T-helper 17 cell (primary cell): Measurements from ENCODE around the gene REC8. TPM values are rescaled to one million over a fixed set of nuclear protein-coding genes. Genes with fewer than 3 reads are reported as not detected.

ENCODE experiments used
- ATAC-seq: fragments of 150-1000 bp; cut with Tn5 transposase; 2 replicates; pipeline ENCODE4 v1.10.0; 2021; ENCODE audit warnings: mild to moderate bottlenecking, moderate library complexity
- DNase-seq, 3 donors: peaks; one replicate each; pipeline versions ENCODE4 v3.0.0 to v3.0.0-alpha.2; 2020 to 2021
- H3K9me3 ChIP-seq: one replicate; pipeline ENCODE4 v1.7.0; 2013; ENCODE audit warnings: low read length, mild to moderate bottlenecking; ENCODE audit not compliant: control insufficient read depth, poor library complexity, severe bottlenecking
- H3K27ac Mint-ChIP-seq: one replicate; pipeline ENCODE4 v1.8.0; 2022; ENCODE audit warnings: mild to moderate bottlenecking, moderate library complexity, mixed read lengths
- H3K27me3 Mint-ChIP-seq: one replicate; pipeline ENCODE4 v1.8.0; 2022; ENCODE audit warnings: mixed read lengths
- H3K36me3 Mint-ChIP-seq: one replicate; pipeline ENCODE4 v1.8.0; 2022; ENCODE audit warnings: low read depth, mixed read lengths
- H3K4me1 Mint-ChIP-seq: one replicate; pipeline ENCODE4 v1.8.0; 2022; ENCODE audit warnings: mild to moderate bottlenecking, mixed read lengths
- H3K4me3 Mint-ChIP-seq: one replicate; pipeline ENCODE4 v1.8.0; 2022; ENCODE audit warnings: mild to moderate bottlenecking, moderate library complexity, mixed read lengths
- total RNA-seq, 4 donors: library from RNA in 2 of 4; stranded (reverse) in 2 of 4; gene quantifications; one replicate each; pipeline ENCODE4 v1.2.3 and lab custom pipeline; 2022 to 2026

The REC8 gene
- total RNA-seq, 2 donors from 2014 or later = 66.3 to 94.8 TPM

DNA sequence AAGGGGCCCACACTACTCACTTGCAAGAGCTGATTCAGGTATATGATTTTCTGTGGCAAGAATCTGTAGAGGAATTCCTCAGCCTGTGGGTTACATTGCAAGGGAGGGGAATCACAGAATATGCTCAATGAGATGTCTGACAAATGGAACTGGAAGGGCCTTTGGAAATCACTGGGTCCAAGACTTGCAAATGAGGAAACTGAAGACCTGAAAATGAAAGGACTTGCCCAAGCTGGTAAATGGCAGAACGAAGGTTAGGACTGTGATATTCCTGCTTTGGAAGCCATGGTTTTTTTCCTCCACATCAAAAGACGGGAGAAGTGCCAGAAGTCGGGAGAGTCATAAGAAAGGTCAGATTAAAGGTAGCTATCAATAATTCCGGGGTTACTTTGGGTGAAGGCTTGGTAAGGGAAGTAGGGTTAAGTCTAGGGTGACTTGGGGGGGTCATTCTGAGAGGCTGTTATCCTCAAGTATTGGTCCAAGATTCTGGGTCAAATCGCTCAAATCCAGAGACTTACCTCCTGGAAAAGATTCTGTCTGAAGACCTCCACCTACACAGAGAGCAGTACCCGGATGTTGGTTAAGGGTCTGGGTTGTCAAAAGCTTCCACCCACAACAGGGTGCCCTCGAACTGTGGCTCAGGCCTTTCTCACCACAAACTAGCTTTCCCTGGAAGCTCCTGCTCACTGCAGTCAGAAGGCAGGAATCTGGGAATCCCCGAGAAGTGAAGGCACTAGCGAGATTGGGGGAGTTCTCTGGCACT is 26.0 kb upstream of the REC8 start:
- H3K27me3 Mint-ChIP-seq = no peaks in the 10 kb centered on the region
- DNase-seq = no peak

DNA sequence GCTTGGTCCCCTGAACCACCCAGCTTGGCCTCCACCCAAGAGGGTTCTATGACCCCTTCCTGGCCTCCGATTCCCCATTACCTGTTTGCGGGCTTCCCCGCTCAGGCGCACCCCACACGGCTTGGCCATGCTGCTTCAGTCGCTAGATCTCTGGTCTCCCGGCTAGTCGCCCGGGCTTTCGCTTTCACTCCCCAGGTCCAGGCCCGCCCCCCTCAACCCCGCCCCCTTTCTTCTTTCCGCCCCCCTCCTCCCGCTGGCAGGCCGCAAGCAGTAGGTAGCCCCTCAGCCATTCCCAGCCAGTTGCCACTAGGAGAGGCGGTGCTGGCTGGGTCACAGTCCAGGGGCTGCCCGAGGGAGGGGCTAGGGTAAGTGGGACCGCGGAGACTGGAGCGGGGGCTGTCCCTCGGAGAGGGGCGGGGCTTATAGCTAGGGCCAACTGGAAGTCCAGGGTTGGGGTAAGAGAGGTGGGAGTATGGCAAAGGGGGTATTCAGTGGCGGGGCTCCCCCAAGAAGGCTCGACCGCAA is 25.4 kb upstream of the REC8 start, which contains the start of gene PSME2:
PSME2 (minus strand) TSS at position 158 of the 525 bp plus-strand sequence; CDS start at position 129, 29 bp downstream.
- peaks cover 2% of the 10 kb centered on the region for H3K36me3 Mint-ChIP-seq
- peak within 1 kb of the TSS; percentile 91 for H3K27ac Mint-ChIP-seq
- no peaks in the 10 kb centered on the region for H3K27me3 Mint-ChIP-seq
- H3K4me1 Mint-ChIP-seq = peaks cover 53% of the 10 kb centered on the region
- ATAC-seq (peak; percentile 65), DNase-seq (peak; percentile 57 to 83 (median 75))
- H3K9me3 ChIP-seq = no peaks in the 10 kb centered on the region
- H3K4me3 Mint-ChIP-seq = peak within 1 kb of the TSS; percentile 98

More for the DNA sequence above, 26.0 kb upstream of the REC8 start:
- Mint-ChIP-seq H3K4me3 (peak overlapping the region; percentile 98), H3K27ac (peak overlapping the region; percentile 90), H3K4me1 (peaks cover 52% of the 10 kb centered on the region), H3K36me3 (peaks cover 2% of the 10 kb centered on the region)
- no peak for ATAC-seq
- H3K9me3 ChIP-seq = no peaks in the 10 kb centered on the region

DNA sequence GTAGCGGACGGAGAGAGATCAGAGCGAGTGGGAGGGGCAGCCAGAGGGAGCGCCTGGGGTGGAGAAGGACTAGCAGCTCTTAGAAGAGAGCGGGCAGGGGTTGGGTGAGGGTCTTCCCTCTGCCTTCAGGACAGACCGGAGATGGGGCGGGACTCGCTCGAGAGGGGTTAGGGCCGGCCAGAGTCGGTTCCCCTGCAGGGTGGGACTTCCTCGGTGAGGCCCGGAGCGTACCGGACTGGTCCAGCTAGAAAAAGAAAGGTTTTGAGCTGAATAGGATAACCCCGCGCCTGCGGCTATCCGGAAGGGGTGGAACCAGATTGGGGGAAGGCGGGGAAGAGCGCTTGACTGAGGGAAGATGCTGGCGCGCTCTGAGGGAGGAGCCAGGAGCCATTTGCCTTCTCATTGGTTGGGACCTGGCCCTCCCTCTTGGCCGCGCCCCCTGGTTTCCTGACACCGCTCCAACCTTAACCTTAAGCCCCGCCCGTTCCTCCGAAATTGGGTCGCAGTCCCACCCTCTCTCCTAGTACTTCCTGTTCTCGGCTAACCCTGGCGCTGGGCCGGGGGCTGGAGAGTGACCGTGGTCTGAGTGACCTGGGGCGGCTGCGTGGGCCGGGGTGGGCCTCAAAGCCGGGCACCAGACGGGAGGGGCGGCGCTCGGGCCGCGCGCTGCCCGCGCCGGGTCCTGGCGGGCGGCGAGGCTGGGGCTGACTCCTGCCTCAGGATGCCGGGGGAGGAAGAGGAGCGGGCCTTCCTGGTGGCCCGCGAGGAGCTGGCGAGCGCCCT is 24.7 kb upstream of the REC8 start, which contains the start of gene RNF31:
RNF31 (plus strand) TSS at position 521 of the 783 bp plus-strand sequence; CDS start at position 722, 201 bp downstream.
- no peaks in the 10 kb centered on the region for H3K9me3 ChIP-seq
- DNase-seq (peak; percentile 93 to 97 (median 95)), ATAC-seq (peak; percentile 91)
- H3K4me3 Mint-ChIP-seq = peak within 1 kb of the TSS; percentile 98
- peaks cover 2% of the 10 kb centered on the region for H3K36me3 Mint-ChIP-seq
- peak within 1 kb of the TSS; percentile 91 for H3K27ac Mint-ChIP-seq
- H3K27me3 Mint-ChIP-seq = no peaks in the 10 kb centered on the region
- H3K4me1 Mint-ChIP-seq = peaks cover 49% of the 10 kb centered on the region

DNA sequence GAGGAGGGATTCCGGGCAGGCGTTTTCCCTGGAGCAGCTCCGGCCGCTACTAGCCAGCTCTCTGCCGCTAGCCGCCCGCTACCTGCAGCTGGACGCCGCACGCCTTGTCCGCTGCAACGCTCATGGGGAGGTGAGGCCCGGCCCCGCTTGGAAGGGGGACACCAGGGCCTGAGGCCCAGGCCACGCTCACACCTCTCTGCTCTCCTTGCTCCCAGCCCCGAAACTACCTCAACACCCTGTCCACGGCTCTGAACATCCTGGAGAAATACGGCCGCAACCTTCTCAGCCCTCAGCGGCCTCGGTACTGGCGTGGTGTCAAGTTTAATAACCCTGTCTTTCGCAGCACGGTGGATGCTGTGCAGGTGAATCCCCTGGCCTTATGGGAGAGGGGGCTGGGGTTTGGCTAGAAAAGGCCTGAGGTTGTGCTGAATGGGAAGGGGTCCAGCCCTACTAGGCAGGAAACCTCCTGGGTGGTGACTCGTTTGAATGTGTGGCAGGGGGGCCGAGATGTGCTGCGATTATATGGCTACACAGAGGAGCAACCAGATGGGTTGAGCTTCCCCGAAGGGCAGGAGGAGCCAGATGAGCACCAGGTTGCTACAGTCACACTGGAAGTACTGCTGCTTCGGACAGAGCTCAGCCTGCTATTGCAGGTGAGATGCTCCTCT is 24.0 kb upstream of the REC8 start:
- DNase-seq = no peak
- peak overlapping the region; percentile 91 for H3K27ac Mint-ChIP-seq
- H3K4me3 Mint-ChIP-seq = peak overlapping the region; percentile 98
- no peaks in the 10 kb centered on the region for H3K27me3 Mint-ChIP-seq
- H3K9me3 ChIP-seq = no peaks in the 10 kb centered on the region
- peaks cover 2% of the 10 kb centered on the region for H3K36me3 Mint-ChIP-seq
- ATAC-seq = no peak
- peaks cover 46% of the 10 kb centered on the region for H3K4me1 Mint-ChIP-seq

DNA sequence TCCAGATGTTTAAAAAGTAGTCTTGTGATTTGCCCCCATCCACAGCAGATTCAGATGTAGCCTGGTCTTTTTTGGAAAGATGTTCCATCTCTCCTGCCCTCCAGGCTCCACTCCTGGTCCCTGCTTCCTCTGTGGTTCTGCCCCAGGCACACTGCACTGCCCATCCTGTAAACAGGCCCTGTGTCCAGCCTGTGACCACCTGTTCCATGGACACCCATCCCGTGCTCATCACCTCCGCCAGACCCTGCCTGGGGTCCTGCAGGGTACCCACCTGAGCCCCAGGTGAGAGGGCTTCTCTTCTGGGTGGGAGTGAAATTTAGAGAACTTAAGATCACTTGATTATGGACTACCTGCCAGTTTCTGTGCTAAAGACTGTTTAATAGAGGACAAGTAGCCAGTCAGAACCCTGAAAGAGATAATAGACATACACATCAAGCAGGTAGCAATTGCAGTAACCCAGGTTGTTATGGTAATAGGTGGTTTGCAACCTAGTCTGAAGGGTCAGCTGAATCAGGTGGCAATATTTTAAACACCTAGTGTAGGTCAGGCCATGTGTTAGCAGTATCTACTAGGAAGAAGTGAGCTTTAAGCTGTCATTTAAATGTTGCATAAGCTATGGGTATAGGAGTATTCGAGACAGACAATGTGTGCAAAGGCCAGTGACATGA is 22.4 kb upstream of the REC8 start:
- H3K9me3 ChIP-seq = no peaks in the 10 kb centered on the region
- ATAC-seq (no peak), DNase-seq (no peak)
- Mint-ChIP-seq H3K4me1 (peaks cover 40% of the 10 kb centered on the region), H3K36me3 (no peaks in the 10 kb centered on the region), H3K27ac (peak overlapping the region; percentile 56), H3K4me3 (peak overlapping the region; percentile 58), H3K27me3 (no peaks in the 10 kb centered on the region)

DNA sequence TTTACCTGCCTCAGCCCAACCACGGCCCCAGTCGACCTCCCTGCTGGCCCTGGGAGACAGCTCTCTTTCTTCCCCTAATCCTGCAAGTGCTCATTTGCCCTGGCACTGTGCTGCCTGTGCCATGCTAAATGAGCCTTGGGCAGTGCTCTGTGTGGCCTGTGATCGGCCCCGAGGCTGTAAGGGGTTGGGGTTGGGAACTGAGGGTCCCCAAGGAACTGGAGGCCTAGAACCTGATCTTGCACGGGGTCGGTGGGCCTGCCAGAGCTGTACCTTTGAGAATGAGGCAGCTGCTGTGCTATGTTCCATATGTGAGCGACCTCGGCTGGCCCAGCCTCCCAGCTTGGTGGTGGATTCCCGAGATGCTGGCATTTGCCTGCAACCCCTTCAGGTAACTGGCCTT is 21.8 kb upstream of the REC8 start:
- no peak overlapping the region for H3K27ac Mint-ChIP-seq
- H3K4me1 Mint-ChIP-seq = peaks cover 40% of the 10 kb centered on the region
- no peak for DNase-seq
- H3K4me3 Mint-ChIP-seq = no peak overlapping the region
- H3K36me3 Mint-ChIP-seq = no peaks in the 10 kb centered on the region
- H3K27me3 Mint-ChIP-seq = no peaks in the 10 kb centered on the region
- no peak for ATAC-seq
- no peaks in the 10 kb centered on the region for H3K9me3 ChIP-seq

DNA sequence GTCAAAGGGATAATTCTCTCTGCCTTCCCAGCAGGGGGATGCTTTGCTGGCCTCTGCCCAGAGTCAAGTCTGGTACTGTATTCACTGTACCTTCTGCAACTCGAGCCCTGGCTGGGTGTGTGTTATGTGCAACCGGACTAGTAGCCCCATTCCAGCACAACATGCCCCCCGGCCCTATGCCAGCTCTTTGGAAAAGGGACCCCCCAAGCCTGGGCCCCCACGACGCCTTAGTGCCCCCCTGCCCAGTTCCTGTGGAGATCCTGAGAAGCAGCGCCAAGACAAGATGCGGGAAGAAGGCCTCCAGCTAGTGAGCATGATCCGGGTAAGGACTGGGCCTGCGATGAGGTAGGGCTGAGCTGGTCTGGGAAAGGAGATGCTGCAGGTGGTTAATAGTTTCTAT is 21.3 kb upstream of the REC8 start:
- H3K27ac Mint-ChIP-seq = no peak overlapping the region
- no peak for ATAC-seq
- no peaks in the 10 kb centered on the region for H3K9me3 ChIP-seq
- no peak overlapping the region for H3K4me3 Mint-ChIP-seq
- H3K36me3 Mint-ChIP-seq = no peaks in the 10 kb centered on the region
- H3K27me3 Mint-ChIP-seq = no peaks in the 10 kb centered on the region
- peaks cover 38% of the 10 kb centered on the region for H3K4me1 Mint-ChIP-seq
- DNase-seq = no peak

DNA sequence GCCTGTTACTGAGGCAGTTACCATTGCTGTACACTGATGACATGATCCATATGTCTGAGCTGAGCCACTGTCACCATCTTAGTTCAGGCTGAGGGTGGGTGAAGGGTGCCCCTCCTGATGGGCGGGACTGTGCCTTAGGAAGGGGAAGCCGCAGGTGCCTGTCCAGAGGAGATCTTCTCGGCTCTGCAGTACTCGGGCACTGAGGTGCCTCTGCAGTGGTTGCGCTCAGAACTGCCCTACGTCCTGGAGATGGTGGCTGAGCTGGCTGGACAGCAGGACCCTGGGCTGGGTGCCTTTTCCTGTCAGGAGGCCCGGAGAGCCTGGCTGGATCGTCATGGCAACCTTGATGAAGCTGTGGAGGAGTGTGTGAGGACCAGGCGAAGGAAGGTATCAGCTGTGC is 20.9 kb upstream of the REC8 start:
- peaks cover 35% of the 10 kb centered on the region for H3K4me1 Mint-ChIP-seq

DNA sequence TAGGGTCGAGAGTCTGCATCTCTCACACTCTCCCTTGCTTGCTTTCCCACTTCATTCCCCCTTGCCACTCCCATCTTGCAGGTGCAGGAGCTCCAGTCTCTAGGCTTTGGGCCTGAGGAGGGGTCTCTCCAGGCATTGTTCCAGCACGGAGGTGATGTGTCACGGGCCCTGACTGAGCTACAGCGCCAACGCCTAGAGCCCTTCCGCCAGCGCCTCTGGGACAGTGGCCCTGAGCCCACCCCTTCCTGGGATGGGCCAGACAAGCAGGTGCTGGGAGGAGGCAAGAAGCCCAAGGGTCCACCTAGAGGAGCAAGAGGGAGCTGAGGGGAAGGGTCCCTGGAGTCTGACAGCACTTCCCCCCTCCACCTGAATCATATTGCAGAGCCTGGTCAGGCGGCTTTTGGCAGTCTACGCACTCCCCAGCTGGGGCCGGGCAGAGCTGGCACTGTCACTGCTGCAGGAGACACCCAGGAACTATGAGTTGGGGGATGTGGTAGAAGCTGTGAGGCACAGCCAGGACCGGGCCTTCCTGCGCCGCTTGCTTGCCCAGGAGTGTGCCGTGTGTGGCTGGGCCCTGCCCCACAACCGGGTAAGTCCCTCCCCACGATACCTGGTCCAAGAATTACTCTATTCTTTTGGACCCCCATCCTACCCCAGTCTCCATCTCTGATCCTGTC is 20.3 kb upstream of the REC8 start:
- Mint-ChIP-seq H3K27ac (no peak overlapping the region), H3K36me3 (peaks cover 3% of the 10 kb centered on the region), H3K4me3 (no peak overlapping the region), H3K27me3 (no peaks in the 10 kb centered on the region), H3K4me1 (peaks cover 31% of the 10 kb centered on the region)
- ATAC-seq (no peak), DNase-seq (no peak)
- no peaks in the 10 kb centered on the region for H3K9me3 ChIP-seq

More for the DNA sequence above, 20.9 kb upstream of the REC8 start:
- no peaks in the 10 kb centered on the region for H3K9me3 ChIP-seq
- H3K27me3 Mint-ChIP-seq = no peaks in the 10 kb centered on the region
- H3K27ac Mint-ChIP-seq = no peak overlapping the region
- DNase-seq = no peak
- peaks cover 2% of the 10 kb centered on the region for H3K36me3 Mint-ChIP-seq
- ATAC-seq = no peak
- H3K4me3 Mint-ChIP-seq = no peak overlapping the region

DNA sequence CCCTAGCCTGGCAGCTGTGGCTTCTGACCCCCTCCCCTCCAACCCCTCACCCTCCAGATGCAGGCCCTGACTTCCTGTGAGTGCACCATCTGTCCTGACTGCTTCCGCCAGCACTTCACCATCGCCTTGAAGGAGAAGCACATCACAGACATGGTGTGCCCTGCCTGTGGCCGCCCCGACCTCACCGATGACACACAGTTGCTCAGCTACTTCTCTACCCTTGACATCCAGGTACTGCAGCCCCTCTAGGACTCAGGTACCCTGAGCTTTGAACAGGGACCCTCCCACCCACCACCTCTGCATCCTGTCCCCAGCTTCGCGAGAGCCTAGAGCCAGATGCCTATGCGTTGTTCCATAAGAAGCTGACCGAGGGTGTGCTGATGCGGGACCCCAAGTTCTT is 16.8 kb upstream of the REC8 start:
- Mint-ChIP-seq H3K36me3 (peaks cover 7% of the 10 kb centered on the region), H3K4me1 (peaks cover 16% of the 10 kb centered on the region), H3K27ac (peak overlapping the region; percentile 79), H3K27me3 (no peaks in the 10 kb centered on the region), H3K4me3 (no peak overlapping the region)
- ATAC-seq (no peak), DNase-seq (no peak)
- no peaks in the 10 kb centered on the region for H3K9me3 ChIP-seq

DNA sequence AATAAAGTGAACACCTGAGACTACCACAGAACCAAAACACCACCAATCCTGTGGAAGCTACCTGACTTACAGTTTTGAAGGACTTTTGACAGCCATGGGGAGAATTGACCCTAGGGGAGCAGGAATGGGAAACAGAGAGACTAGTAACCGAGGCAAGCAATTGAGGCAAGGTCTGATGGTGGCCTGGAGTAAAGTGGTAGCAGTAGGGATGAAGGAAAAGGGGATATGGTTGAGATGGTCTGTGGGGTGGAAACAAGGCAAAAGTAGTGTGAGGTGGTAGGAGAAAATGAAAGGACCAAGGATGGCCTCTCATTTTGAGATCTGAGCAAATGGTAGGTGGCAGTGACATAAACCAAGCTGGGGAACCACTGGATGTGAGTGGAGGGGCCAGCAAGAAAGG is 15.0 kb upstream of the REC8 start:
- no peak for ATAC-seq
- Mint-ChIP-seq H3K4me1 (peaks cover 18% of the 10 kb centered on the region), H3K36me3 (peaks cover 9% of the 10 kb centered on the region), H3K4me3 (no peak overlapping the region), H3K27me3 (no peaks in the 10 kb centered on the region), H3K27ac (peak overlapping the region; percentile 81)
- no peaks in the 10 kb centered on the region for H3K9me3 ChIP-seq
- DNase-seq = no peak

DNA sequence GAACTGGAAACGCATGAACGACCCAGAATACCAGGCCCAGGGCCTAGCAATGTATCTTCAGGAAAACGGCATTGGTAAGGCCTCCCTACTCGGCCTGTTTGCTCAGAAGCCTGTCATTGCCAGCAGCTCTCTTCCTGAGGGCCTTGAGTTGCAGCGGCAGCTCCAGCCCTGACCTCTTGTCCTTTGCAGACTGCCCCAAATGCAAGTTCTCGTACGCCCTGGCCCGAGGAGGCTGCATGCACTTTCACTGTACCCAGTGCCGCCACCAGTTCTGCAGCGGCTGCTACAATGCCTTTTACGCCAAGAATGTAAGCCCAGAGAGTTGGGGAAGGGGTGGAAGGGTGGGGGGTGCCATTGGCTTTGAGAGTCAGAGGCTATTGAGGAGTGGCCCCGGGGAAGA is 14.5 kb upstream of the REC8 start:
- ATAC-seq (no peak), DNase-seq (no peak)
- Mint-ChIP-seq H3K4me1 (peaks cover 23% of the 10 kb centered on the region), H3K27ac (peak overlapping the region; percentile 81), H3K27me3 (no peaks in the 10 kb centered on the region), H3K4me3 (no peak overlapping the region), H3K36me3 (peaks cover 9% of the 10 kb centered on the region)
- no peaks in the 10 kb centered on the region for H3K9me3 ChIP-seq
